ENCODE measurements around the gene RBM5. TPM values are rescaled to one million over a fixed set of nuclear protein-coding genes. Genes with fewer than 3 reads are reported as not detected.

RBM5 gene
- total and polyA plus RNA-seq, 8 donors = 117 to 525 (median 415) TPM

- Histone ChIP-seq H3K27ac (no peak overlapping the region), H3K4me1 (peaks cover 6 to 21% of the 10 kb centered on the region in 2 donors), H3K27me3 (peaks cover 5 to 25% of the 10 kb centered on the region in 2 donors), H3K9me3 (no peaks in the 10 kb centered on the region), H3K36me3 (no peaks in the 10 kb centered on the region), H3K4me3 (no peak overlapping the region)
- no peak for ATAC-seq
- DNase-seq = peak in 1 of 4 donors; percentile 71
- intact Hi-C loops (cut with DNase I) = no loop called here
- no peak for TF ChIP-seq CTCF (IDR thresholded peaks at IDR 0.05)
Observed at GRCh38 chr3:50150863-50151686, 62.4 kb downstream of the RBM5 start.

DNA sequence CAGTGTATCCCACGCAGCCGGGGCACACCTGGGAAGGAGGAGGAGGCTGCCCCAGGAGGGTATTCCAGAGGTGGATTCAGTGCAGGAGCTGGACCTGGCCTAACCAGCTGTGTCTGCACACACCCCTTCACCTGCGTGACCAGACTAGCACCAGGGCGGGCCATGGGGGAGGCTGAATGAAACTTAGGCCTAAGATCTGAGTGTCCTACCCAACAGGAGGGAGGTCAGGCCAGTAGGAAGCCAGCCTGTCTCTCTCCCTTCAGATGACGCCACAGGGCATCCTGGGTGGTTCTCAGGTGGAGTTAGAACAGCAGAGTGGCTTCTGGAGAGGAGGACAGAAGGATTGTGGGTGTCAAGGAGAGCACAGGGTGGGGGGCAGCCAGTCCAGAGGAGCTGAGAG, 63.0 kb downstream of the RBM5 start:
- no peak overlapping the region for H3K4me3 ChIP-seq
- H3K27me3 ChIP-seq = peaks cover 8 to 32% of the 10 kb centered on the region in 2 donors
- peaks cover 6 to 22% of the 10 kb centered on the region in 2 donors for H3K4me1 ChIP-seq
- intact Hi-C loops (cut with DNase I) = no loop called here
- no peak for ATAC-seq
- H3K27ac ChIP-seq = no peak overlapping the region
- no peak for TF ChIP-seq CTCF (IDR thresholded peaks at IDR 0.05)
- H3K9me3 ChIP-seq = no peaks in the 10 kb centered on the region
- no peak for DNase-seq
- no peaks in the 10 kb centered on the region for H3K36me3 ChIP-seq

GRCh38 chr3:50153782-50154475, 65.2 kb downstream of the RBM5 start:
- Histone ChIP-seq H3K4me1 (peaks cover 15 to 36% of the 10 kb centered on the region in 2 donors), H3K27ac (no peak overlapping the region), H3K4me3 (peak overlapping the region in 1 of 2 donors; percentile 50), H3K9me3 (no peaks in the 10 kb centered on the region), H3K36me3 (no peaks in the 10 kb centered on the region), H3K27me3 (peaks cover 8 to 47% of the 10 kb centered on the region in 2 donors)
- no peak for TF ChIP-seq CTCF (IDR thresholded peaks at IDR 0.05)
- intact Hi-C loops (cut with DNase I) = no loop called here
- ATAC-seq (no peak), DNase-seq (no peak)

GRCh38 chr3:50154476-50154839, 65.7 kb downstream of the RBM5 start:
- Histone ChIP-seq H3K27me3 (peaks cover 8 to 47% of the 10 kb centered on the region in 2 donors), H3K4me3 (peak overlapping the region; percentile 28 to 50), H3K36me3 (no peaks in the 10 kb centered on the region), H3K9me3 (no peaks in the 10 kb centered on the region), H3K4me1 (peaks cover 15 to 41% of the 10 kb centered on the region in 2 donors), H3K27ac (no peak overlapping the region)
- DNase-seq (no peak), ATAC-seq (peak; percentile 49)
- intact Hi-C loops (cut with DNase I) = no loop called here
- no peak for TF ChIP-seq CTCF (IDR thresholded peaks at IDR 0.05)

DNA sequence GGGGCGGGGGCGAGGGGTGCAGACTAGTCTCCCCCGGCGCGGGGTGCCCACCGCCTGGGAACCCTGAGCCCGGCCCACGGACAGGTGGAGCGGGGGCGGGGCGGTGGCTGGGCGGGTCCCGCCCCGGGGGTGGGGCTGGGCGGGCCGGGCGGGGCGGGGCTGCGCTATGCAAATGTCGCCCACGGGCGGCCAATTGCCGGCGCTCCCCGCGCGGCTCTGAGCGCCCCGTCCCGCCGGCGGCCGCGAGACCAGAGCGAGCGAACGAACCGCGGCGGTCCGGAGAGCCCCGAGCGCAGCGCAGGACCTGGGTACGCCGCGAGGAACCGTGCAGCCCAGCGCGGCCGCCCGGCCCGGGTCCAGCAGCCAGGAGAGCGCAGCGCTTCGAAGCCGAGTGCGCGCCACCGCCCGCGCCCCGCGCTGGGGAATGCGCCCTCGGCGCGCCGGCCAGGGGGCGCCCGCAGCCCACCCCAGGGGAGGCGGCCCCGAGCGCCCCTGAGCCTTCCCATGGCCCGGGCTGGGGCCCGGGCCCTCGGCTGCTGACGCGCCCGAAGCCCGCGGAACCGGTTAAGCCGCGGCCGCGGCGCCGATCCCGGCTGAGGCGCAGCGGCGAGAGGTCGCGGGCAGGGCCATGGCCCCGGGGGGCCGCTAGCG, 66.2 kb downstream of the RBM5 start, which contains the start of gene SEMA3F:
Gene SEMA3F, plus strand, starts transcription at position 485 of the 651 bp plus-strand sequence. CDS start 4,299 bp downstream, outside the sequence.
- peak within 1 kb of the TSS; percentile 57 to 59 for H3K27ac ChIP-seq

More for the DNA sequence above, 66.2 kb downstream of the RBM5 start, which contains the start of gene SEMA3F:
- intact Hi-C loops (cut with DNase I) = no loop called here
- H3K4me1 ChIP-seq = peaks cover 15 to 46% of the 10 kb centered on the region in 2 donors
- H3K27me3 ChIP-seq = peaks cover 8 to 47% of the 10 kb centered on the region in 2 donors
- H3K4me3 ChIP-seq = peak within 1 kb of the TSS; percentile 40 to 50
- no peaks in the 10 kb centered on the region for H3K36me3 ChIP-seq
- ATAC-seq (peak; percentile 92), DNase-seq (peak in 3 of 4 donors; percentile 49 to 92 (median 77))
- TF ChIP-seq CTCF (IDR thresholded peaks at IDR 0.05) = no peak
- no peaks in the 10 kb centered on the region for H3K9me3 ChIP-seq

Data from left lung (tissue), 10 donors.